ENCODE measurements around the gene GPM6B.

The GPM6B gene

DNA sequence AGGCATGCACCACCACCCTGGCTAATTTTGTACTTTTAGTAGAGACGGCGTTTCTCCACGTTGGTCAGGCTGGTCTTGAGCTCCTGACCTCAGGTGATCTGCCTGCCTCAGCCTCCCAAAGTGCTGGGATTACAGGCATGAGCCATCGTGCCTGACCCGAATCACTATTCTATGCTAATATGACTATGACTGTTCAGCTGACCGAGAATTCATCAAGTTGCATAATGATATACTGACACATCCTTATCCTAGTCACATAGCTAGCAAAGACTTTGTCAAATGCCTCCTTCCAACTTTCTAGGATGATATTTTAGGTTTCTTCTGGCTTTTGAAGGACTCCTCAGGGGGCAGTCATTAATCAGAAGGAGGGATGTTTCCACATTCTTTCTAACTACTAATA, 4.8 kb upstream of the GPM6B start:
- no peak for DNase-seq

DNA sequence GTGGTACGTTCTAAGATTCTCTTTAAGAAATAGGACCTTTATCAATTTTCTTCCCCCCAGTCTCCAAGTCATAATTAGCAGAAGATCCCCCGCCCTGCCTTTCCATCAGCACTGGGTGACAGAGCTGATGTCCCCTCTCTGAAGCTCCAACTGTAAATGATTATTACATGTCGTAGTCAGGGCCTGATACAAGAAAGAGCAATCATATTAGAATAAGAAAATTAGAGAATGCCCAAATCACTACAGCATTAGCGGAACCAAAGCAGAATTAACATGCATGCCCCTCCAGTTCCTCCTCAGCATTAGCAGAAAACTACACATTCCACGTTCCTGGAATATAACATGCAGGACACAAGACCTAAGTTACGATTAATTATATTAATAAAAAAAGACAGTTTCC, 717 bp downstream of the GPM6B start:
- no peak for DNase-seq

DNA sequence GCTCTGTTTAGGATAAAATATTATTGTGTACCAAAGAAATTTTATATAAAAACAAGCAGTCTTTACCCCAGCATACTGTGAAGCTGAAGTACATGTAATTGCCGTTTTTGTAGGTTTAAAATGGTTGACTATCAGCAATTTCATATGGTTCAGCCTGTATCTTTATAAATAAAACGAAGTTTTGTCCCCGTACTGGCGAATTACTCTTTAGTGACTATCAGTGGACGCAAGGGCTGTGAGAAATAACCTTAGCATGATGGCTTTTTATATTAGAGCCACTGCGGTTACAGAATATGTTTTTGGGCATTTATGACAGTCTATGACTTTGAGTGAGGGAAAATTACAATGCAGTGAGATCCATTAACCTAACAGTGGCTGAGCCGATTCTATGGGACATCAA, 1.2 kb downstream of the GPM6B start:
- no peak for DNase-seq

- no peak for DNase-seq
Observed at GRCh38 chrX:13808865-13809264, 8.0 kb downstream of the GPM6B start.

DNA sequence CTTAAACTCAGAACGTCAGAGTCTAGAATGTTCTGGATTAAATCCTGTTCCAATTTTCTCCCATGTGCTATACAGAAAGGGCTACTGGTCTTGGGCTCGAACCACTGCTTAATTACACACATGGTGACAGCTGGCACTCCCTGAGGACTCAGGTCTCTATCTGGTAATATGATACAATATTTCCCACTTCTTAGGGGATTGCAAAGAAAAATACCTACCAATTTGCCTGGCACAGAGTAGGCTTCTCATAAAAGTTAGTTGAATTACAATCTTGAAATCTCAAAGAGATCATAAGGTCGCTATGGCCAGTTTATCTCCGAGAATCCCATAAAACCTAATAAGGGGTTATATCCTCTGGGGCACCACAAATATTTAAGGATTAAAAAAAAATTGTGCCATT, 8.6 kb downstream of the GPM6B start:
- no peak for DNase-seq

DNA sequence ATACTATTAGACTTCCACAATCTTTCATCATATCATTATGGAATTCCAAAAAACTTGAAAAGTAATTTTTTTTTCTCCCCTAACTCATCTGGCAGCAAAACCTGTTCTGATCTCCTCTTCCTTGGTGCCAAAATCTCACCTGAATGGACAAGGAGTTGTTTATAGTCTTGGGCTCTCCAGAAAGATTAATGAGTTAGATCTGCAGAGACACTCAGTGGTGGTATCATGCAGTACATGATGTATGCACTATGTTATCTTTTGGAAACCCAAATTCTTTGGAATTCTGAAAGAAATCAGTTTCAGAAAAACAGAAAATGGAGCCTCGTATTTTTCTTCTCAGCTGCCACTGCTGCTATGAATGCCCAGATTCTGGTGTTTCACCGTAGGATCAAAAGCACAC, 11.7 kb downstream of the GPM6B start:
- DNase-seq, result no peak

GRCh38 chrX:13803116-13803515, 13.8 kb downstream of the GPM6B start:
- DNase-seq, result no peak

GRCh38 chrX:13798184-13798583, 18.7 kb downstream of the GPM6B start:
- no peak for DNase-seq

DNA sequence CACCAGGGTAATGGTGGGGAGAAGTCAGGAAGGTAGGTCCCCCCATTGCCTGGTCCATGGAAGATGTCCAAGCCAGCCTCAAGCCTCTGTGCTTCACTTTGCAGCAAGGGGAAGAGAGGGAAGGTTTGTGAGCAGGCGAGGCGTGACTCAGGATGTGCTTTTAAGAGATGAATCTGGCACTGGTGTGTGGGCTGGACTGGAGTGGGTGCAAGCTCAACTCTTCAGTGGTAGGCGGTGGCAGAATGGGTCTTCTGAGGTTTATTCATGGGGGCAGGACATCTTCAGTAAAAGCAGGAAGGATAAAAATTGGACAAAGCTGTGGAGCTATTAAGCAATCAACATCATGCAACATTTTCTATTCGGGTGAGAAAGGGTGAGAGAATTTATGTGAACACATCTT, 19.4 kb downstream of the GPM6B start:
- DNase-seq, result no peak

- no peak for DNase-seq
Observed at GRCh38 chrX:13794417-13794816, 22.5 kb downstream of the GPM6B start.

- DNase-seq, result no peak
Observed at GRCh38 chrX:13793897-13794296, 23.0 kb downstream of the GPM6B start.

- no peak for DNase-seq
Observed at GRCh38 chrX:13791559-13791958, 25.3 kb downstream of the GPM6B start.

GRCh38 chrX:13791145-13791544, 25.7 kb downstream of the GPM6B start:
- DNase-seq, result no peak

DNA sequence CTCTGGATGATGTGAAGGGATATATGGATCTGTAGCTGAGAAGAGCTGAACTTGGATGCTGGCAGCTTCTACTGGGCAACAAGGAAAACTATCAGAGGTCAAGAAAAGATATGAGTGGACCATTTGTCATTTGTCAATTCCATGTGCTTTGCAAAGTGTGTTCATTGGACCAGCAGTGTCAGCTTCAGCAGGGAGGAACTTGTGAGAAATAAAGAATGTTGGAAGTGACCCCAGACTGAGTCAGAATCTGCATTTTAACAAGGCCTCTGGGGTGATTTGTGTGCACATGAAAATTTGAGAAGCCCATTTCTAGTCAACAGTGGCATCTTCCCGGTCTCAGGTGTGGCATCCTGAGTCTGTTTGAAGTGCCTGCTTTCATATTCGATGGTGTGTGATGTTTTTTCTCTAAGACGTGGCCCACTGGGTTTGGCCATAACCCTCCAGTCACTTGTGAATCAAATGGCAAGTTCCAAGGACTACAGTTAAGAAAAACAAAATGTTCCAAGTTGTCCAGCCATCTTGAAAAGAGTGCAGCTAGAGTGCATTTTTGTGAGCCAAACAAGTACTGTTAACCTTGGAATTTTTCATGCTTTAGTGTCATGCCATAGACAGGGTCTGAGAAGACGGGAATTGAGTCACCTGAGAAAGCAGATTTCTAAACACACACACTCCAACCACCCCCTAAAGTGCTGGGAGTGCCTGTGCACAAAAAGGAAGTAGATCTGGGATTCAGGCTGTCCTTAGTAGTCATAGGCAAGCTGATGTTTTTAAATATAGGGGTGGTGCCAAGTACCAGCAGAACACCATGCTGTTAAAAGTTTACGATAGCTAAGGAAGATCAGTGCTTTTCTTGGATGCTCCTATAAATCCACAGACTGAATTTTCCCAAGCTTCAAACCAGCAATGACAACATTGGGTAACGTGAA, 26.4 kb downstream of the GPM6B start:
- no peak for DNase-seq

- DNase-seq, result no peak
Observed at GRCh38 chrX:13786048-13786447, 30.8 kb downstream of the GPM6B start.

DNA sequence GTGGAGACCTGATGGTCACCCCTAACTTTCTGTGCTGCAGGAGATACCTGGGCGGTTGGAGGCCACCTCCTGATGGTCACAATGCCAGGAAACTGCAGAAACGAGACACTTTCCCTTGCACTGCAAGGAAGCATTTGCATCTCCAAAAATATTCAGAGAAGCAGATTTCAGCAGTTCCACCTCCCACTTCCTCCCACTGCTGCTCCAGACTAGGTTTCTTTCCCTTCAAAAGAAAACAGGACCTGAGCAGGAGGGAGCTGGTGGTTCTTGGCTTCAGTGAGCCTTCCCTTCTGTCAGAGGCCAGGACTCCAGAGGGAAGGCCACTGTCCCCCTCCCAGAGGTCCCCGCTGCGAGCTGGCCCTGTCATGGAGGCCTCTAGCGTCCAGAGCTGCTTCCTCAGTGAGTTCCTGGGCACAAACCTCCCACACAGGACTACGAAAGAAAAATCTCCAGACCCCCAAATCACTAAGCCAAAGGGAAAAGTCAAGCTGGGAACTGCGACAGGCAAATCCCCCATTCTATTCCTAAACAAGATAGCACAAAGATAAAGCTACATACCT, 35.9 kb downstream of the GPM6B start:
- DNase-seq, result no peak

DNA sequence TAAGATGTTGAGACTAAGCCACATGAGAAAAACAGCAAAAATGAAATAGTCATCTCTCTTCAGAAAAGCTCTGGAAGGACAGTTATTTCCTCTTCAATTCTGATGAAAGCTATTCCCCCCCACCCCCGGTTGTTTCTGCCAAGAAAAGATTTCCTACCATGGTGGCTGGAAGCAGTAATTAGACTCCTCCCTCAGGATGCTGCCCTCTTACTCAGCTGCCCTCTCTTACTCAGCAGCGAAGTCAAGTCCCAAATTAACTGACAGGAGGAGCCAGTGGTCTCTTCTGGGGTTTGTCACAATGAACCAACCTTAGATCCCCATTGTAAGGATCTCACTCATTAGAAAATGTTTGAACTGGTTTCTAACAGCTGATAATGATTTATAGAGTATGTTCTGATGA, 38.0 kb downstream of the GPM6B start:
- no peak for DNase-seq

GRCh38 chrX:13776387-13776786, 40.5 kb downstream of the GPM6B start:
- no peak for DNase-seq

DNA sequence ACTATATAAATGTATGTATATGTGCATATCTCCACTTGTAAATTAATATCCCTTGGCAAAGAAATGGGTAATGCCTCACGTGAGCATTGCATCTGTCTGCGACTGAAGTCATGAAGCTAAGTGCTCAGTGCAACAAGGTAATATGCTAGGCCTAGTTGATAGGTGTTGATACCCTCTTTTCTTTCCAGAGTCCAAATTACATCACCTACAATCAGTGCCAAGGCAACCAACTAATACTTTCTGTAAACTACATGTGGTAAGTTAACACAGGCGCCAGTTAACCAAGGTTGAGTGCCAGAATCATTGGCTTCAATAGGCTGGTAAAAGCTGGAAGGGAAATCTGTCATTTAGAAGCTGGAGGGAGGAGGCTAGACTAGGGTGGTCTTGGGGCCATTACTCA, 41.1 kb downstream of the GPM6B start:
- DNase-seq, result no peak

GRCh38 chrX:13774696-13775095, 42.2 kb downstream of the GPM6B start:
- DNase-seq, result no peak

DNA sequence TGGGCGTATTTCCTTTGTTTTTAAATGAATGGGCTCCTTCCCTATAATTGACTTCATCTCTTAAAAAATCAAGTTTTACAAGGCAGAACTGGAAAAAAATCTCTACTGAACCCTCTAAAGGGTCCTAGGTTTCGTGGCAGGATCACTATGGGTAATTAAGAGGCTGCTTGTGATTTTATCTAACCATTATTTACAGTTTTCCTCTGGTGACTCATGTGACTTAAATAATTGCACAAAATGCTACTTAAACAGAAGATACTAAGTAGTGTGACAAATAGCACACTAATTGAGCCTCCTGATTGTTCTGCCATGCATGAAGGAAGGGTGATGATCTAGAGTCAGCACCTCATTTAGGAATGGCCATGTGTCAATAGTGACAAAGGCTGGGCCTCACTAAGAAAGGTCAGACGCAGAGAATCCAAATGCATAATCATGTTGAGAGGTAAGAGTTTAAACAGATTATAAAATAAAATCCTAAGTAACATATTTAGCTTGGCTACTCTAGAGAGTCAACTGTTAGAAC, 46.8 kb downstream of the GPM6B start:
- no peak for DNase-seq

GRCh38 chrX:13768939-13769338, 48.0 kb downstream of the GPM6B start:
- no peak for DNase-seq

- DNase-seq, result no peak
Observed at GRCh38 chrX:13764765-13765164, 52.1 kb downstream of the GPM6B start.

DNA sequence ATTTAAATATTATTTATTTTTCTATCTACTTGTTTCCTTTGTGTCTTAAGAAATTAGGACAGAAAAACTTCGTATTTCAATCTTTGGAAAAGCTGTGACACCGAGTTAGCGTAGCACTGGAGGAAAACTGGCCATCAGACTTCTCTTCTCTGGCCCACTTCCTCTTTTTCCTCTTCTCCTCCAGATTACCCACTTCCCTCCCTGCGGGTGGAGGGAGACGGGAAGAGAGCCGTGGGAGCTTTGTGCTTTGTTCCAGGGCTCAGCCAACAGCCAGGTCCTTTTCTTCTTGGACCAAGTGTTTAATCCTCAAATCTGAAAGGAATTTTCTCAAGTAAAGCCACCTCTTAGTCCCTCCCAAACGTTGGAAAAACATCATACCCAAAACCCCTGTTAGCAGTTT, 52.6 kb downstream of the GPM6B start:
- DNase-seq, result no peak

DNA sequence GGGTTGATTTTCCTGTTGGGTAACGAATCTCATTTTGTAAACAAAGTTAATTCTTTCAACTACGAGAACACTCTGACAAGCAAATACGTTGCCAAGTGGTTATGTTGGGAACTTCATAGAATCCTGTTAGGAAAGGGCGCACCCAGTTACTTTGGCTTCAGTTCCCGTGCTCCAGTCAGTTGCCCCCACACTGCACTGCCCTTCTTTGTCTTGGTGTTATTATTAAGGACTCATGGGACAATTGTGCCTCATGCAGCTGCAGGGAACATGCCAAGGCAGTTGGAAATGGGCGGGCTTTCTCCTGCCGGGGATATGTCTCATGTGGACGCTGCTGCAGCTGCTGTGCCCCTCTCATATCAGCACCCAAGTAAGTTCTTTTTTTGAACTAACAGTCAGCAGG, 53.4 kb downstream of the GPM6B start:
- no peak for DNase-seq

Measured in activated CD8-positive, alpha-beta memory T cell treated with anti-CD3 and anti-CD28 coated beads for 24 hours (primary cell).